GM19328 (cell line): ENCODE measurements around the gene RABGAP1L.
"Not testable (repeated sequence)": the region's sequence is repeated elsewhere in the genome, so short reads cannot be mapped to it uniquely, and the experiment has no call there.

ENCODE experiments used
- ATAC-seq: cut with Tn5 transposase; IDR thresholded peaks from one replicate; pipeline ENCODE4 v1.9.1; 2021; ENCODE audit warnings: mild to moderate bottlenecking, moderate library complexity; ENCODE audit not compliant: unreplicated experiment

The RABGAP1L gene

GRCh38 chr1:174428033-174428432 lies 268.7 kb downstream of the RABGAP1L start:
- no peak for ATAC-seq

GRCh38 chr1:174428739-174429138 lies 269.4 kb downstream of the RABGAP1L start:
- no peak for ATAC-seq

- ATAC-seq, result no peak
These were observed 274.1 kb downstream of the RABGAP1L start for GRCh38 chr1:174433451-174433850.

GRCh38 chr1:174445351-174445750 lies 286.0 kb downstream of the RABGAP1L start:
- ATAC-seq, result no peak

GRCh38 chr1:174445817-174446216 lies 286.5 kb downstream of the RABGAP1L start:
- no peak for ATAC-seq

- ATAC-seq, result no peak
These were observed 288.7 kb downstream of the RABGAP1L start, which contains the start of gene GPR52 for GRCh38 chr1:174447866-174448530. Gene GPR52, plus strand, starts transcription at chr1:174447964. Its CDS starts 148 bp downstream, at chr1:174448112.

GRCh38 chr1:174448531-174448883 lies 289.2 kb downstream of the RABGAP1L start:
- no peak for ATAC-seq

- no peak for ATAC-seq
These were observed 289.7 kb downstream of the RABGAP1L start for GRCh38 chr1:174448974-174449373.

- ATAC-seq, result no peak
These were observed 292.1 kb downstream of the RABGAP1L start for GRCh38 chr1:174451408-174451807.

- no peak for ATAC-seq
These were observed 306.5 kb downstream of the RABGAP1L start for GRCh38 chr1:174465855-174466254.

GRCh38 chr1:174466607-174467006 lies 307.3 kb downstream of the RABGAP1L start:
- no peak for ATAC-seq

- no peak for ATAC-seq
These were observed 309.7 kb downstream of the RABGAP1L start for GRCh38 chr1:174469052-174469451.

- ATAC-seq, result no peak
These were observed 310.4 kb downstream of the RABGAP1L start for GRCh38 chr1:174469687-174470086.

- ATAC-seq, result no peak
These were observed 320.0 kb downstream of the RABGAP1L start for GRCh38 chr1:174479281-174479680.

GRCh38 chr1:174480324-174480723 lies 321.0 kb downstream of the RABGAP1L start:
- no peak for ATAC-seq

GRCh38 chr1:174491606-174492005 lies 332.3 kb downstream of the RABGAP1L start:
- no peak for ATAC-seq

- ATAC-seq, result no peak
These were observed 338.2 kb downstream of the RABGAP1L start for GRCh38 chr1:174497478-174497877.

GRCh38 chr1:174516755-174517154 lies 357.4 kb downstream of the RABGAP1L start:
- ATAC-seq, result not testable (repeated sequence)

GRCh38 chr1:174519844-174520243 lies 360.5 kb downstream of the RABGAP1L start:
- ATAC-seq, result no peak

- no peak for ATAC-seq
These were observed 372.4 kb downstream of the RABGAP1L start for GRCh38 chr1:174531751-174532150.

- no peak for ATAC-seq
These were observed 375.5 kb downstream of the RABGAP1L start for GRCh38 chr1:174534789-174535188.

GRCh38 chr1:174535207-174535606 lies 375.9 kb downstream of the RABGAP1L start:
- ATAC-seq, result no peak

GRCh38 chr1:174543421-174543820 lies 384.1 kb downstream of the RABGAP1L start:
- ATAC-seq, result not testable (repeated sequence)
